HepG2 (cell line): ENCODE results near the gene GNAT2. TPM values are rescaled to one million over a fixed set of nuclear protein-coding genes. Genes with fewer than 3 reads are reported as not detected.

Source experiments
- ATAC-seq: fragments of 200-7000 bp; cut with Tn5 transposase; 3 replicates; pipeline ENCODE4 v1.9.1; 2020; ENCODE audit warnings: mild to moderate bottlenecking, moderate library complexity
- BruUV-seq: library from RNA; stranded (reverse); fragments of 400-500 nt; replicated peaks from 2 replicates; lab custom pipeline; 2021; lab: Mats Ljungman, UMichigan
- CTCF ChIA-PET: fragments of 300-600 bp; formaldehyde crosslinking; extraction: SDS; loops from one replicate; lab custom pipeline; 2021; ENCODE audit warnings: low total read pairs, inconsistent platforms, low intra/inter-chr PET ratio; lab: Yijun Ruan, JAX
- POLR2A ChIA-PET: fragments of 350-600 bp; sonication (Branson Sonifier 250); formaldehyde crosslinking; loops from one replicate; lab custom pipeline; 2020; ENCODE audit warnings: antibody characterized with exemption, inconsistent platforms; lab: Yijun Ruan, JAX
- DNase-seq: peaks from one replicate; pipeline ENCODE4 v3.0.0-alpha.2; 2015; ENCODE audit warnings: low spot score
- FAIRE-seq: peaks from 3 replicates; lab custom pipeline; 2011; peaks lifted over from hg19 to GRCh38; lab: Jason Lieb, UNC
- H2AFZ ChIP-seq: one replicate; pipeline ENCODE4 v1.6.1; 2011; ENCODE audit warnings: low read length, inconsistent platforms
- H3K27ac ChIP-seq: fragments of 300-600 bp; 3 replicates; pipeline ENCODE4 v1.8.0; 2011; ENCODE audit warnings: mixed run types, mild to moderate bottlenecking, mixed read lengths, low read length, inconsistent platforms; ENCODE audit not compliant: insufficient read depth; ENCODE audit errors: extremely low read length
- H3K27me3 ChIP-seq, 2 experiments: fragments of 200-600 bp in 1 of 2; 2 replicates in 1 of 2; 3 replicates in 1 of 2; pipeline versions ENCODE4 v1.6.0 to v1.8.0; 2011; ENCODE audit warnings: low read length in 2 of 2, mild to moderate bottlenecking in 2 of 2, moderate library complexity in 2 of 2, inconsistent platforms in 1 of 2; ENCODE audit not compliant: insufficient read depth in 2 of 2, control insufficient read depth in 1 of 2
- H3K36me3 ChIP-seq, 2 experiments: fragments of 200-600 bp in 1 of 2; replicated peaks in 1 of 2; 2 replicates in 1 of 2; 3 replicates in 1 of 2; pipeline versions ENCODE4 v1.5.1 to v1.8.0; 2011; ENCODE audit warnings: low read length in 2 of 2, inconsistent platforms in 1 of 2; ENCODE audit not compliant: insufficient read depth in 2 of 2, control insufficient read depth in 1 of 2
- H3K4me1 ChIP-seq: 2 replicates; pipeline ENCODE4 v1.5.1; 2012; ENCODE audit warnings: low read length, inconsistent platforms; ENCODE audit not compliant: insufficient read depth
- H3K4me2 ChIP-seq: 2 replicates; pipeline ENCODE4 v1.6.0; 2011; ENCODE audit warnings: low read depth, low read length, inconsistent platforms
- H3K4me3 ChIP-seq, 3 experiments: fragments of 200-600 bp in 1 of 3; sonication (generic), shearing (Covaris generic) in 1 of 3; replicated peaks in 1 of 3; 2 replicates each; pipeline ENCODE4 v1.5.1; 2011 to 2016; ENCODE audit warnings: low read length in 3 of 3, inconsistent platforms in 2 of 3, low read depth in 2 of 3, mild to moderate bottlenecking in 2 of 3, control low read depth in 1 of 3, mixed read lengths in 1 of 3; ENCODE audit not compliant: insufficient read depth in 1 of 3
- H3K79me2 ChIP-seq: one replicate; pipeline ENCODE4 v1.6.1; 2011; ENCODE audit warnings: low read length, inconsistent platforms; ENCODE audit not compliant: insufficient read depth
- H3K9ac ChIP-seq: 2 replicates; pipeline ENCODE4 v1.6.0; 2011; ENCODE audit warnings: mild to moderate bottlenecking, low read depth, low read length, inconsistent platforms; ENCODE audit not compliant: insufficient read depth
- H3K9me3 ChIP-seq: 2 replicates; pipeline ENCODE4 v1.5.1; 2012; ENCODE audit warnings: mild to moderate bottlenecking, low read length
- H4K20me1 ChIP-seq: 2 replicates; pipeline ENCODE4 v1.6.0; 2011; ENCODE audit warnings: inconsistent platforms, mild to moderate bottlenecking, low read length, moderate library complexity; ENCODE audit not compliant: insufficient read depth
- BRD4 ChIP-seq: sonication (generic); formaldehyde crosslinking; IDR thresholded peaks from 2 replicates; pipeline ENCODE4 v1.4.0; 2020; ENCODE audit warnings: missing genetic modification reagents
- FOXO1 ChIP-seq: sonication (generic); formaldehyde crosslinking; IDR thresholded peaks from 2 replicates; pipeline ENCODE4 v1.4.0; 2020; ENCODE audit warnings: missing genetic modification reagents
- IKZF4 ChIP-seq: sonication (generic); formaldehyde crosslinking; IDR thresholded peaks from 2 replicates; pipeline ENCODE4 v1.5.1; 2020; ENCODE audit warnings: borderline replicate concordance, mild to moderate bottlenecking, low read depth, missing genetic modification reagents; ENCODE audit errors: not compliant biosample characterization
- NFKB2 ChIP-seq: sonication (generic); formaldehyde crosslinking; IDR thresholded peaks from 2 replicates; pipeline ENCODE4 v1.4.0; 2020; ENCODE audit warnings: missing genetic modification reagents, borderline replicate concordance
- SUZ12 ChIP-seq: fragments of 150-350 bp; IDR thresholded peaks from 2 replicates; pipeline ENCODE4 v1.6.1; 2014; ENCODE audit warnings: low read depth, low read length
- ZNF296 ChIP-seq: sonication (generic); formaldehyde crosslinking; conservative IDR thresholded peaks from 2 replicates; pipeline ENCODE4 v1.5.0; 2020; ENCODE audit warnings: mild to moderate bottlenecking, missing genetic modification reagents
- ZNF30 ChIP-seq: sonication (generic); formaldehyde crosslinking; IDR thresholded peaks from 2 replicates; pipeline ENCODE4 v1.5.0; 2020; ENCODE audit warnings: mild to moderate bottlenecking, missing genetic modification reagents
- ZNF362 ChIP-seq: sonication (generic); formaldehyde crosslinking; IDR thresholded peaks from 2 replicates; pipeline ENCODE4 v1.4.0; 2020; ENCODE audit warnings: missing genetic modification reagents, mild to moderate bottlenecking, borderline replicate concordance
- ZNF382 ChIP-seq: sonication (generic); formaldehyde crosslinking; IDR thresholded peaks from 2 replicates; pipeline ENCODE4 v1.5.0; 2020; ENCODE audit warnings: missing genetic modification reagents, mild to moderate bottlenecking, borderline replicate concordance
- ZNF510 ChIP-seq: sonication (generic); formaldehyde crosslinking; IDR thresholded peaks from 2 replicates; pipeline ENCODE4 v1.4.0; 2020; ENCODE audit warnings: low read depth, mild to moderate bottlenecking, missing genetic modification reagents
- ZNF563 ChIP-seq: sonication (generic); formaldehyde crosslinking; IDR thresholded peaks from 2 replicates; pipeline ENCODE4 v1.8.0; 2022; ENCODE audit warnings: mild to moderate bottlenecking, moderate library complexity, missing genetic modification reagents
- ZNF7 ChIP-seq: IDR thresholded peaks from 2 replicates; pipeline ENCODE4 v1.6.1; 2016; ENCODE audit warnings: missing biosample characterization, missing genetic modification reagents
- ZNF784 ChIP-seq: sonication (generic); formaldehyde crosslinking; IDR thresholded peaks from 2 replicates; pipeline ENCODE4 v1.5.1; 2020; ENCODE audit warnings: missing genetic modification reagents, mild to moderate bottlenecking, borderline replicate concordance
- ZSCAN31 ChIP-seq: sonication (generic); formaldehyde crosslinking; IDR thresholded peaks from 2 replicates; pipeline ENCODE4 v1.5.0; 2020; ENCODE audit warnings: low read depth, mild to moderate bottlenecking, missing genetic modification reagents
- WGBS: methylation state at CpG from one replicate; pipeline ENCODE4 v1.1.6; 2017; ENCODE audit warnings: low lambda C conversion rate; 5-methylcytosine and 5-hydroxymethylcytosine counted together
- in situ Hi-C: cut with HindIII; loops from 2 replicates; pipeline ENCODE4 v1.10.0; 2017; ENCODE audit warnings: low pct_unique_long_range_greater_than_20kb; ENCODE audit not compliant: extremely low pct_ligation_motif_present
- intact Hi-C: fragments of 100-400 bp; cut with micrococcal nuclease; formaldehyde crosslinking; loops from one replicate; pipeline ENCODE4 v1.10.0; 2022; ENCODE audit not compliant: unreplicated experiment
- polyA plus RNA-seq, 8 experiments: library from polyadenylated mRNA; depleted of rRNA in 3 of 8; stranded (reverse) in 7 of 8; unstranded in 1 of 8; fragments of >200 nt; fragmentation: Illumina TruSeq in 4 of 8; extraction: Trizol in 4 of 8; gene quantifications; 2 replicates each; pipeline versions ENCODE4 v1.2.1 to v1.2.3, GENCODE V29; 2011 to 2016; ENCODE audit warnings: low read depth in 4 of 8, missing spikeins in 1 of 8, mixed read lengths in 1 of 8; ENCODE audit not compliant: insufficient read depth in 1 of 8
- total RNA-seq, 5 experiments: library from RNA; depleted of rRNA; stranded (reverse); fragments of >200 nt; fragmentation: Illumina TruSeq; extraction: Trizol; gene quantifications; 2 replicates each; pipeline ENCODE4 v1.2.3, GENCODE V29; 2016; ENCODE audit warnings: low read depth in 1 of 5

The GNAT2 gene
- total and polyA plus RNA-seq, 2 of the 13 experiments (the other 11 are each of a cell fraction or from before 2014, with no cell fraction given), result 0.08 to 0.20 TPM

- TF ChIP-seq ZSCAN31, result no peak
Measured at GRCh38 chr1:109565241-109565640, 54.2 kb downstream of the GNAT2 start (continued).

GRCh38 chr1:109564194-109564878, 55.1 kb downstream of the GNAT2 start:
- Histone ChIP-seq H4K20me1 (peaks cover 38% of the 10 kb centered on the region), H3K9me3 (no peaks in the 10 kb centered on the region), H3K4me3 (no peak overlapping the region), H3K79me2 (peaks cover 97% of the 10 kb centered on the region), H3K27ac (no peak overlapping the region), H3K9ac (no peak overlapping the region), H3K36me3 (no peaks in the 10 kb centered on the region), H3K4me1 (peaks cover 82% of the 10 kb centered on the region), H2AFZ (no peak overlapping the region), H3K27me3 (no peaks in the 10 kb centered on the region), H3K4me2 (no peak overlapping the region)
- DNase-seq (no peak), ATAC-seq (no peak), FAIRE-seq (no peak)
- ChIA-PET POLR2A (interaction anchor here (2.7 kb wide), 1 partner anchor 16 kb away, joined by 17 read pairs; the partner anchor contains the start of gene GNAI3), CTCF (no interaction called here)
- WGBS, result 89% methylated on average over 7 of the region's 7 CpGs
- BruUV-seq, result no TSS peak
- TF ChIP-seq ZNF296 (CRISPR knock-in tag), result no peak
- no peak for TF ChIP-seq ZNF784
- TF ChIP-seq ZNF563 (CRISPR knock-in tag), result no peak
- no peak for TF ChIP-seq ZNF510 (CRISPR knock-in tag)
- no peak for TF ChIP-seq IKZF4 (CRISPR knock-in tag)
- no peak for TF ChIP-seq ZNF7 (CRISPR knock-in tag)
- TF ChIP-seq FOXO1 (CRISPR knock-in tag), result no peak
- no peak for TF ChIP-seq ZNF30 (CRISPR knock-in tag)
- no peak for TF ChIP-seq SUZ12
- no peak for TF ChIP-seq BRD4 (CRISPR knock-in tag)
- TF ChIP-seq NFKB2 (CRISPR knock-in tag), result no peak
- no peak for TF ChIP-seq ZNF362 (CRISPR knock-in tag)
- TF ChIP-seq ZNF382 (CRISPR knock-in tag), result no peak
- intact Hi-C loops, result no loop called here
- in situ Hi-C loops, result no loop called here
